Posterior cingulate gyrus (tissue), 11 donors: ENCODE measurements around the gene SAE1.
A peak's percentile ranks its signal among the peaks of the same experiment; 100 is the strongest.
"Not testable (repeated sequence)": the region's sequence is repeated elsewhere in the genome, so short reads cannot be mapped to it uniquely, and the experiment has no call there.

ENCODE experiments used
- DNase-seq, 10 donors: peaks; one replicate each; pipeline versions ENCODE4 v3.0.0 to v3.0.0-alpha.2; 2020 to 2021; ENCODE audit warnings: mixed read lengths in 3 of 10
- intact Hi-C: fragments of 100-400 bp; cut with DNase I; formaldehyde crosslinking; loops from one replicate; pipeline ENCODE4 v1.15.1; 2023

Gene SAE1

DNA sequence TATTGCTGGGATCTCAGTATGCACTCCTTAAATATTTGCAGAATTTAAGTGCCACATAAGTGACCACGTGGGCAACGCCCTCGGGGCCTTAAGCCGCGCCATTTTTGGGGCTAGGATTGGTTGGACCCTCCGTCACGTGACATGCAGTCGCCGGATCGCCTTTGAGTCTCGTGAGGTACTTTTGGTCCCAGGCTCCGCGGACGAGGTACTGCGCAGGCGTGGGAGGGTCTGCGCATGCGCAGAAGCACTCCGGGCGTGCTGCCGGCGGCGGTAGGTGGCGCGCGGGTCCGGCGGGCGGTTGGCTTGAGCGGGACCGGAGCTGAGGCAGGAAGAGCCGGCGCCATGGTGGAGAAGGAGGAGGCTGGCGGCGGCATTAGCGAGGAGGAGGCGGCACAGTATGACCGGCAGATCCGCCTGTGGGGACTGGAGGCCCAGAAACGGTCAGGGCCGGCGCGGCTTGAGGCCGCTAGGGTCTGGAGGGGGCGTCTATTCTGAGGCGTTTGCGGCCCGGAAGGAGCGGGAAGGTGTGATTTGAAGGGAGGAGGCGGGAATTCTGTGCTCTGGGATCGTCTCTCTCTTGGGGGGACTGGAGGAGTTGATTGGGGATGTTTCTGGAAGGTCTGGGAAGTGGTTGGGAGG is at the start of gene SAE1:
SAE1 (plus strand) TSS at position 247 of the 639 bp plus-strand sequence; CDS start at position 343, 96 bp downstream.
- intact Hi-C loops, result no loop called here
- DNase-seq, result peak; percentile 86 to 98 (median 89)

DNA sequence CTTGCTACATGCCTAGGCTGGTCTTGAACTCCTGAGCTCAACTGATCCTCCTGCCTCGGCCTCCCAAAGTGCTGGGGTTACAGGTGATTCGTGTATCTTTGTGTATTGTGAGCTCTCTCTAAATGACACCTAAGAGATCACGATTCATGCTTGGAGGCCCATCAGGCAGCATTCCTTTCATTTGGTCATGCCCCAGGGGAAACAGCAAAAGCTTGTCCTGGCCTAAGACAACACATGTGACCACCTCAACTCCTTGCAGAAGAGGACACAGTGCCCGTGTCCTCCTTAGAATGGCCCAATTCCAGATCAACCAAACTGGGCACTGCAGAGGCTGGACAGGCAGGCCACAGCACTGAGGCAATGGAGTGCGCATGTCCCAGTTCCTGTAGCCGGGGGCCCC is 49.5 kb upstream of the SAE1 start:
- DNase-seq, result no peak
- intact Hi-C loops, result no loop called here

DNA sequence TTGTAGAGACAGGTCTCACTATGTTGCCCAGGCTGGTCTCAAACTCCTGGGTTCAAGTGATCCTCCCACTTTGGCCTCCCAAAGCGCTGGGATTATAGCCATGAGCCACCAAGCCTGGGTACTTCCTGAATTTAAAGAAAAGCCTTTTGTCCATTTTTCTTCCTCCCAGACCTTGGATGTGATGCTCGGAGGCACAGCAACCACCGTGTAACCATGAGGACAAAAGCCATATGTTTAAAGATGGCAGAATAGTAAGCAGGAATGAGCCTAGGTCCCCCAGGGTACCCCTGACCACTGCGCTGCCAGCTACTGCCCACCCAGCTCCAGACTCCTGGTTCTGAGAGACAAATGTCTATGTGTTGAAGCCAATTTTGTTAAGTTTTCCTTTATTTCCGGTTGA is 48.1 kb upstream of the SAE1 start:
- intact Hi-C loops, result no loop called here
- DNase-seq, result no peak

DNA sequence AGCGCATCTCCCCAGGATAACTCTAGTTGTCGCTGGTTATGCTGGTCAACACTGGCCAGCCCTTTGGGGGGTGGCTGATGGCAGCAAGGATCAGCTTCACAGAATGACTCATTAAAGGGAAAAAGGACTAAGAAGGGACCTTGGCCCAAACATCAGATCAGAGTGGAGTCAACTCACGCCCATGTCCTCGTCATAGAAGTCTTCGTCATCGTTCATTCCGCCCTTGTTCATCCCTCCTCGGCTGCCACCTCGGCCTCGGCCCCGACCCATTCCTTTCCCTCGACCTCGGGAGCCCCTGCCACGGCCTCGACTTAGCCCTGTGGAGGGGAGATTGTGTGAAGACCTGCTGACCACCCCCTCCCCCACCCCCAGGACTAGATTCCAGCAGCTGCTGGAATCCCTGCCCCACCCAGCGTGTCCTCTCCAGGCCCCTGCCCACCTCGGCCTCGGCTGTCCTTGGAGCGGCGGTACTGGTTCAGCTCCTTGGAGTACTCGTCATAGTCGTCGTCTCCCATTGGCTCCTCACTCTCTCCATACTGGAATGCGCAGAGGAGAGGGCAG is 45.7 kb upstream of the SAE1 start:
- DNase-seq, result peak in 2 of 10 donors; percentile 9 to 54
- intact Hi-C loops, result no loop called here

DNA sequence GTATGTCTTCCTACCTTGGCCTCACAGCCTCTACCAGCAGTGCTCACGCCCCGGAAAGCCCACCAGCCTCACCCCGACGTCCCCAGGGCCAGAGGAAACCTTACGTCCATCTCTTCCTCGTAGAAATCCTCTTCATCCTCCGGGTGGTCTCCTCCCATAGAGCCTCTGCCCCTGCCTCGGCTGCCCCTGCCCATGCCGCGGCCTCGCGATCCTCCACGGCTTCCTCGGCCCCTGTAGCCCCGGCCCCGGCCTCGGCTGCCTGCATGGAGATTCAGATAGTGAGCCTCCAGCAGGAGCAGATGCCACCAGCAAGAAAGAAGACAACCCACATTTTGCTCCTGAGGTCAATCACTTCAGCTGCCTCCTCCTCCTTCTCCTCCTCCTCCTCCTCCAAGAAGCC is 44.4 kb upstream of the SAE1 start:
- intact Hi-C loops, result no loop called here
- peak in 3 of 10 donors; percentile 2 to 32 (median 28) for DNase-seq

DNA sequence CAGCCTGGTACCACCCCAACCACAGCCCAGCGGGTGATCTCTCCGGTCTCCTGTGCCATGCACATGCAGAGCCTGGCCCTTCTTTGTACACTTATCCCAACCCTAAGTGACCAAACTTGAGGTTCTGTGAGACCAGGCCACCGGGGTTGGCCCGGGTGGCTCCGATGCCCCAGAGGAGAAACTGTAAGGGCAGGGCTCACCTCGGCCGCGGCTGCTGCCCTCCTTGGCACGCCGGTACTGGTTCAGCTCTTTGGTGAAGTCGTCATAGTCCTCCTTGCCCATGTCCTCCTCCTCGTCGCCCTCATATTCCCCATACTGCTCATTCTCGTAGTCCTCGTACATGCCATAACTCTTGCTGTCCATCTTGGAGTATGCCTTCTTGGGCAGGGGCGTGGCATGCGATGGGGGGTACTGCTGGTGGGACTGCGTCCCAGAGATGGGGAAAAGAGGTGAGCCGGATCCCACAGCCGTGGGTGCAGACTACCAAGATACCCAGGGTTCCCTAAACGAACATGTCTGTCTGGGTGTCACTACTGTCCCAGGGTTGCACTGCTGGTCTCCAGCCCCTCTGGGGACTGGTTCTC is 40.8 kb upstream of the SAE1 start:
- intact Hi-C loops, result no loop called here
- DNase-seq, result peak in 3 of 10 donors; percentile 7 to 28 (median 22)

DNA sequence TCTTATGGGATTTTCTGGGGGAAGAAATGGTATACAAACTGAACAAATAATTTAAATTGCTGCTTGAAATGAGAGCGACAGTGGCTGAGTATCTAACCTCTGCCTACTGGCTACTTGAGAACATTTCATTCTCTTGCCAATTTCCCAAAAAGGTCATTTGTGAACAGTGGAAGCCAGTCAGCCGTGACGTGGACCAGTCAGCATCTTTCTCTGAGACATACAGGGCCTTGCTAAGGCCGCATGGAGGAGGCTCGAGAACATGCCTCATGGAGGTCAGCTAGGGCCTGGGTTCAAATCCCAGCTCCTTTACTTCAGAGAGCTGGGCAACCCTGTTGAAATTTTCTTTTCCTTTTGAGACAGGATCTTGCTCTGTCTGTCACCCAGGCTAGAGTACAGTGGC is 37.4 kb upstream of the SAE1 start:
- intact Hi-C loops, result no loop called here
- DNase-seq, result peak in 3 of 10 donors; percentile 12 to 46 (median 16)

DNA sequence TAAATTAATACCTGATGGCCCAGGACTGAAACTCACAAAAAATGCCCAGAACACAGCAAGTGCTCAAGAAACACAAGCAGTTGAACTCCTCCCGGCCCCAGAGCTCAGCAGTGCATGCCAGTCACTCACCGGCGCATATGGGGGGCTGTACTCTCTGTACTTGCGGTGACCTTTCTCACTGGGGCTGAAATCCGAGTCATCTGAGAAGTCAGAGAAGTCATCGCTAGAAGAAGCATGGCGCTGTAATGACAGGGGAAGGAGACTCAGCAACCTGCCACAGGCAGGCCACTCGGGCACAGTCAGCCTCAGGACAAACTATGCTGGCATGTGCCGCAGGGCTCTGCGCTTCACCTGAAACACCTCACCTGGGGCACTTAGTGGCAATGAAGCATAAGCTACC is 36.8 kb upstream of the SAE1 start:
- DNase-seq, result peak in 3 of 10 donors; percentile 26 to 71 (median 27)

DNA sequence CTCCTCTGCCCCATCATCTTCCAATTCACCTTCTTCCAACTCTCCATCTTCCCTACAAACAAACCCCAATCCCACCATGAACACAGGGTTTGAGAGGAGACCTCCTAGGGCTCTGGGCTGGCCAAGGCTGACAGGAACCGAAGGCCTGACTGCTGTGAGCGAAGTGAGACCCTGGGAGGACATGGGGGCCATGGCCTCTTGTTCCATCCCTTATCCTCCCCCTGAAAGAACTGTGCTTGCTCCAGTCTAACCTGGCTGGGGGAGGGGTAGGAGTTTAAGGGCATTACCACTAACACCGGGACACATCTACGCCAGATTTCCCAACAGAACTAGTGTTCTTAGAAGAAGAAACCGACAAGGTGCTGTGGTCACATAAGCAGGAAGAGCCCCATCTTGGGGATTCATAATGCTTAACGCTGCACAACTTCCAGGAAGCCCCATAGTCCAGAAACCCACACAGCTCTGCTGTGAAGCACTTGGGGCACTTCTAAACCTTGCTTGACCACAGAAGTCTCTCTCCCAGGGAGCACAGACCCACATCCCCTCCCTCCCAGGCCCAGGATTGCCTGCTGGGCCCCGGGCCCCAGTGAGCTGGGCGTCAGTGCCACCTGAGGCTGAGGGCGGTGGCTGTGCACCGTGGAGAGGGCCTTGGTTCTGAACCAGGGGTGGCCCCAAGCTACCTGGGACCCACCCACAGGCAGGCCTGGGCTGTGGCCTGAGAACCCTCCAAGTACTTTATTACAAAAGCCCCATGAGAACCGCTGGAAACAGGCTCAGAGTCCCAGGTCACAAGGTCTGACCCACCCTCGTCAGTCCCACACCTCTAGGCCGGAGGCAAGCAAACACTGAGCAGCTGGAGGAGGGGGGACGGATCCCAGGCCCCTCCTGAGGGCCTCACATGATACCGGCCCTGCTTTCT is 35.8 kb upstream of the SAE1 start:
- intact Hi-C loops, result no loop called here

More for the DNA sequence above, 36.8 kb upstream of the SAE1 start:
- intact Hi-C loops, result no loop called here

DNA sequence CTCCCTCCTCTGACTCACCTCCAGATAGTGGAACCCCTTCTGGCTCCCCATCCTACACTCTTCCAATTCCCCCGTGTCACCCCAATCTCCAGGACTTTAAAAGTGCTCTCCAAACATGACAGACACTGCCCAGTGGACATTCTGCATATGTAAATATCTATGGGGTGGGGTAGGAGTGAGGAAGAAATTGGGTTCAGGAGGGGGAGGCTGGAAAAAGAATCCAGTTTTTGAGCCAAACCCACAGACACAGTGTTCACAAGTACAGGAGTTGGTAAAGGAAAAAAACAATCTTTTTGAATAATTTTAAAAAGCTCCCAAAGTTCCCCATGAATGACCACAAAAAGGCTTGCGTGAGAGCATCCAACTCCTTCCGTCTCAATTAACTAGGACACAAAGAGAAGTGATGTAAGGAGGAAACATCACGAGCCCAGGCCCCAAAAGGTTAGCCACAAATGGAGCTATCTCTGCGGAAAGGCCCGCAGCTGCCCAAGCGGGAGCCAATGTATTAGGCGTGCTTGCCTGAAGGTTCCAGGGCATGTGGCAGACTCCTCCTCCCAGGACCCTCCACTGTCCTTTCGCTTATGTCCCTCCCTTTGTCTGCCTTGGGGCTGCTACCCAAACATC is 35.0 kb upstream of the SAE1 start:
- peak in 2 of 10 donors; percentile 57 to 70 for DNase-seq
- intact Hi-C loops, result no loop called here

More for the DNA sequence above, 35.8 kb upstream of the SAE1 start:
- DNase-seq, result peak in 3 of 10 donors; percentile 12 to 75 (median 41)

DNA sequence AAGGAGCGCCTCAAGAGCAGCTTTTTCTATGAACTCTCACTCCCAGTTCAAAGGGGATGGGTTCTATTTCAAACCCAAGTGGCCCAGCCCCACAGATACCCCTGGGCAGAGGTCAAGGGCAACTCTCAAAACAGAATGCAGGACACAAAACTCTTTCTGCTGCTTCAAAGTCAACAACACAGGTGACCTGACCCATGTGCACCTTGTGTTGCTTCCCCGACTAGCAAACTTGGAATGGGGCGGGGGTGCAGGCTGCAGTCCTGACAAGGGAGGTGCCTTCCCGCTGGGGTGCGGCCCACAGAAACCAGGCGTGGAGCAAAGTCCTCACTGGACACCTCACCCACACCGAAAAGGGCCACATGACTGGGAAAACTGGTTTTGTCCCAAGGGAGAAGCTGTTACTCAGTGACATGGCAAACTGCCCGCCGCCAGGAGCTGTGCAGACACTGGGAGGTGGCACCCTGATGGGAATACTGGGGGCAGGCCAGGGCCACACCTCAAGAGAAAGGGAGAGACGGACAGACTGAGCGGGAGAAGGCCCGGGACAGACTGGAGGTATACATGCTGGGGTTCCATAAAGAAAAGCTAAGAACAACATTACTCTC is 34.4 kb upstream of the SAE1 start:
- intact Hi-C loops, result no loop called here
- peak in 2 of 10 donors; percentile 73 to 82 for DNase-seq

DNA sequence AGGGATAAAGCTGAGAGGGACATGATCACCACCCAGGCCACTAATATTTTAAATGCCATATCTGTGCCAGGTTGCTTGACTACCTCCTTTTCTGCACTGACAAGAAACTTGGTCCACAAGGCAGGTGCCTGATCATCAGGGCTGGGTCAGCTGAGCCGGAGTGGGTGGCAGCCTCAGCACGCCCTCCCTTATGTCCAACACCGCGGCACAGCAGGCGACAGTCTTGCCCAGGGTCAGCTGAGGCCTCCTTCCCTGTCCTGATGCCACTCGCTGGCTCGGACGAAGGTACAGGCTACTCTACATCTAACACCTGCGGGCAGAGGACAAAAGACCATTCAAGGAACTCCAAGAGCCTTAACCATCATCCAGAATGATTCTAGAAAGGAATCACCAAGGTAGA is 33.9 kb upstream of the SAE1 start:
- peak in 2 of 10 donors; percentile 58 to 61 for DNase-seq
- intact Hi-C loops, result no loop called here

DNA sequence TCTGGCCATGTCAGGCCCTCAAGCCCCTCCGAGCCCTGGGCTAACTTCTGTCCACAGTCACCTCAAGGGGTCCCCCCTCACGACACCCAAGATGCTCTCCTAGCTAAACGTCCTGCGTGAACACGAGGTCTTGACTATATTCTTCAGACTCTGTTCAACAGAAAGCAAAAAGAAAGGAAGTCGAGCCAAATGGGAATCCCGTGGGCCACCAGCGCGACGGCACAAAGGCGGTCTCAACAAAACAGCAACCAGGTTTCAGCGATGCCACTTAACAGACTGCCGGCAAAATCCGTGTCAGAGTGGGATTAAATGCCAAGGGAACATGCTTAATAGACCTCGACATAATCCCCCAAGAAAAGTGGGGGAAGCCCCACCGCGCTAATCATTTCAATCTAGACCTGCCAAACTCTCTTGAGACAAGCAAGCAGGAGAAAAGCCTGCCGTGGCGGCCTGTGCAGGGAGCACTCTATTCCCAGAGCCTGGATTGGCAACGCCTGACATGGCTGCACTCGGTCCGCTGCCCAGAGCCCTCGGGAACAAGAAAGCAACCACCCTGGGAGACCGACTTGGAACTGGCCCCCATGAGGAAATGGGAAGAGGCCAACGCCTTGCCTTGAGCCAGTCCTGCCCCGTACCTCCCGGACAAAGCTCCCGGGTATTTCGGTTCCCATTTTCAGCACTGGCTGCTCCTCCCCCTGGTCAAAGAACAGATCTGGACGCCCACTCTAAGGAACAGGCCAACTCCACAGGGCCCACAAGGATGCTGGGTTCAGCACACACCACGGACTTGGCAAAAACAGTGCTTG is 33.0 kb upstream of the SAE1 start:
- peak; percentile 40 to 92 (median 66) for DNase-seq

DNA sequence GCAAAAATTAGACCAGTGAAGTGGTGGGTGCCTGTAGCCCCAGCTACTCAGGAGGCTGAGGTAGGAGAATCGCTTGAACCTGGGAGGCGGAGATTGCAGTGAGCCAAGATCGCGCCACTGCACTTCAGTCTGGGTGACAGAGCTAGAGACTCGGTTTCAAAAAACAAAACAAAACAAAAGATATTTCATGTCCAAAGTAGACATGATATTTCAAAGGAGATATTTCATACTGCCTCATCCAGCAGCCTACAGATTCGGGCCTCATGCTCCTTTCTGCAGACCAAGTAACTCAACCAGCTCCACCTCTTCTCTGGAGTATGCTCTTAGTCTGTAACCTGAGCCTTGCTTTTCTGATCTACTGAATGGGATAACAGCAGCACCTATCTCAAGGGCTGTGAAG is 32.0 kb upstream of the SAE1 start:
- intact Hi-C loops, result no loop called here
- DNase-seq, result peak in 1 of 10 donors; percentile 31

More for the DNA sequence above, 33.0 kb upstream of the SAE1 start:
- intact Hi-C loops, result no loop called here

DNA sequence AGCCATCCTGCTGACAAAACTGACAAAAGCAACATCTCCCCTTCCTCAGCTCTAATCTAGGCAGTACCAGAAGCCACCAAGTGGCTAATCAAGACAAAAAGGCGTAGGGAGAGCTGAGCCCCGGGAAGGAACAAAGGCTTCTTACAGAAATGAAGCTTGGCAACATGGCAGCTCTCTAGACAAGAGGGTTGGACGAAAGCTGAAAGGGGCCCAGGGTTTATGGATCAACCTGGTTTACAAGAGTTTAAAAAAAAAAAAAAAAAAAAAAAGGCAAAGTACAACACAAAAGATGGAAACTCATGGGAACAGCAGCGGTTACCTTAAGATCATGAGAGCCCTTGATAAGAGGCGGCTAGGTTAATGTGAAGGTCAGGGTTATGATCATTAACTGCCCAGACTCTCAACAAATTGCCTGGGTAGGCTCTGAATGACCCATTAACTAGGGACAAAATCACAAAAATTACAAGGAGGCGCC is 31.0 kb upstream of the SAE1 start:
- DNase-seq, result peak in 1 of 10 donors; percentile 19
- intact Hi-C loops, result no loop called here

DNA sequence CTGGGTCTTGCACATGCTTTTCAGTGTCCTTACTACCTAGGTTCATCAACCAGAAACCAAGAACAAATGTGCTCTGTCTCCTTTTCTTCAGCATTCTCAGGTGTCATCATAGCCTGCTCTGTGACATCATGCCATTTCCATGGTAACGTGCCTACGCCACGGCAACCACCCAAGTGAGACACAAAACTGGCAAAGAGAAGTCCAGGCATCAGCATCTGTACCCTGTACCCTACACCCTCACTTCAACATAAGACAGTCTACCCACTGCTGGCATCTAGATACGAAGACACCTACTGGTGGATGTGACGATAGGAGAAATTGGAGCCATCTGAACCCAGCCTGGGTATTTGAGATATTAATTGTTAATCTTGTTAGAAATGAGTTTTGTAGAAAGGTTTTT is 30.3 kb upstream of the SAE1 start:
- intact Hi-C loops, result no loop called here
- peak in 2 of 10 donors; percentile 14 for DNase-seq

DNA sequence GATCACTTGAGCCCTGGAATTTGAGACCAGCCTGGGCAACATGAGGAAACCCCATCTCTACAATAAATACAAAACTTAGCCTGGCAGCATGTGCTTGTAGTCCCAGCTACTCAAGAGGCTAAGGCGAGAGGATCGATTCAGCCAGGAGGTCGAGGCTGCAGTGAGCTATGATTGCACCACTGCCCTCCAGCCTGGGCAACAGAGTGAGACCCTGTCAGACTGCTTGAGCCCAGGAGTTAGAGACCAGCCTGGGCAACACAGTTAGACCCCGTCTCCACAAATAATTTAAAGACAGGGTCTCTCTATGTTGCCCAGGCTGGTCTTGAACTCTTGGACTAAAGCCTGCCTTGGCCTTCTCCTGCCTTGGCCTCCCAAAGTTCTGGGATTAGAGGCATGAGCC is 29.5 kb upstream of the SAE1 start:
- peak in 3 of 10 donors; percentile 14 to 58 (median 14) for DNase-seq
- intact Hi-C loops, result not testable (repeated sequence)

DNA sequence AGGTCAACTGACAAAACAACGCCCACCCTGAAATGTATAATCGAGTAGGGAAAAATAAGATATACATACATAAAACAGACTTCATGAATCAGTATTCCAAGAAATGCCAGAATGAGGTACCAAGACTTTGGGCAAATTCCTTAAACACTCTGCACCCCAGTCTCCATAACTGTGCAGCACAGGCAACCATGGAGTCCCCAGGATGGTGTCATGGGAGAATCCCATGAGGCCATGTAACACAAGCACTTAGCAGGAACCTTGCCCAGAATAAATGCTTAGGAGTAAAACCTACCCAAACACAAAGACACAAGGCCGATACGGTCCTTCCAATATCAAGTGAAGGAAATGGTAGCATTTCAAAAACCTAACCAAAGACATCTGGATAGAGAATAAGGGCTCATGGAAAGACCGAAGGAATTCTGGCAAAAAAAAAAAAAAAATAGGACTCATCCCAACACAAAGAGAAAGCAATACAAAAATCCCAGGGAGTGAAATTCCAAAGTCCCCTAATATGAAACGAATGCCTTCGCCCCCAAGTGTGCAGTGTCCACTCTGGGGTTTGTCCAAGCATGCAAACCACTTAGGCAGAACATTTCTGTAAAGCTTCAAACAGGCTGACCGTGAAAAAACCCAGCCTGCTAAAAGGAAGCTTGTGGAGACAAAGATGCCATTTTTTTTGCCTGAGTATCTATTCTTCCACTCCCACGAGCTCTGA is 28.1 kb upstream of the SAE1 start:
- intact Hi-C loops, result no loop called here
- peak in 2 of 10 donors; percentile 20 to 22 for DNase-seq
